Endothelial cell of umbilical vein (primary cell): ENCODE data around the gene GBE1.

Experiments
- EZH2 ChIP-seq: IDR thresholded peaks from 2 replicates; pipeline ENCODE4 v1.6.1; 2012; ENCODE audit warnings: borderline replicate concordance, low read depth, mild to moderate bottlenecking, moderate library complexity, low read length, inconsistent platforms; ENCODE audit not compliant: severe bottlenecking
- FOS ChIP-seq: IDR thresholded peaks from 2 replicates; pipeline ENCODE4 v1.6.1; 2011; ENCODE audit warnings: mild to moderate bottlenecking, low read length, moderate library complexity, borderline replicate concordance; ENCODE audit not compliant: insufficient read depth
- GATA2 ChIP-seq: IDR thresholded peaks from 2 replicates; pipeline ENCODE4 v1.7.0; 2011; ENCODE audit warnings: low read depth, mild to moderate bottlenecking, moderate library complexity, mixed read lengths, low read length; ENCODE audit not compliant: insufficient read length, insufficient read depth
- JUN ChIP-seq: IDR thresholded peaks from 2 replicates; pipeline ENCODE4 v1.6.1; 2011; ENCODE audit warnings: borderline replicate concordance, low read depth; ENCODE audit not compliant: insufficient read length, insufficient read depth
- MAX ChIP-seq: IDR thresholded peaks from 2 replicates; pipeline ENCODE4 v1.6.1; 2011; ENCODE audit not compliant: insufficient read depth, insufficient read length
- MYC ChIP-seq: IDR thresholded peaks from one replicate; pipeline ENCODE4 v1.6.1; 2011; ENCODE audit warnings: mild to moderate bottlenecking, low read depth, low read length
- POLR2A ChIP-seq: IDR thresholded peaks from 2 replicates; pipeline ENCODE4 v1.6.1; 2012; ENCODE audit warnings: low read depth, mild to moderate bottlenecking, control low read depth, low read length
- POLR2AphosphoS5 ChIP-seq: IDR thresholded peaks from 2 replicates; pipeline ENCODE4 v1.6.1; 2012; ENCODE audit warnings: low read depth, mild to moderate bottlenecking, control low read depth, low read length, moderate library complexity; ENCODE audit not compliant: insufficient read depth
- TF ChIP-seq, protein P1 (sequence below), 2 donors: IDR thresholded peaks; 1 replicate in 1 of 2; 2 replicates in 1 of 2; pipeline ENCODE4 v1.5.1; 2011; ENCODE audit warnings: low read length in 2 of 2, mild to moderate bottlenecking in 2 of 2, moderate library complexity in 2 of 2, control low read depth in 1 of 2, inconsistent platforms in 1 of 2, low read depth in 1 of 2; ENCODE audit not compliant: insufficient read depth in 1 of 2; ENCODE audit errors: extremely low read depth in 1 of 2

DNA sequence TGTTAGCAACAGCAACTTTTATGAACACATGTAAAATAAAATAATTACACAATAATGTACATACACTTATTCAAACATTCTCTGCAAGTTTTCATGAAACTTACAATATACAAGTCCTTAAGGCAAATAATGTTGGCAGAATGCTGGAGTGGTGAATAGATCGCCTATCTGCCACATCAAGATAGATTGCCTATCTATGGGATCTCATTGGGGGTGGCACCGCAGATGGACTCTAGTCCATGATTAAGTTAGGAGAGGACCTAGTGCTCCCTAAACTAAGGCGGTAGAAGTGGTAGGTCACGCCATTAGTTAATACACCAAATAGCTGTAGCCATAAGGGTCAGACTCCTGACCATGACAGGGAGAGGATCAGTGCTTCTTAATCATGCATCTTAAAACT is 315.7 kb downstream of the GBE1 start:
- TF ChIP-seq POLR2A (no peak), POLR2AphosphoS5 (no peak), JUN (no peak), GATA2 (no peak), EZH2 (no peak), MYC (no peak), MAX (no peak), FOS (no peak)
- TF ChIP-seq, protein P1, sequence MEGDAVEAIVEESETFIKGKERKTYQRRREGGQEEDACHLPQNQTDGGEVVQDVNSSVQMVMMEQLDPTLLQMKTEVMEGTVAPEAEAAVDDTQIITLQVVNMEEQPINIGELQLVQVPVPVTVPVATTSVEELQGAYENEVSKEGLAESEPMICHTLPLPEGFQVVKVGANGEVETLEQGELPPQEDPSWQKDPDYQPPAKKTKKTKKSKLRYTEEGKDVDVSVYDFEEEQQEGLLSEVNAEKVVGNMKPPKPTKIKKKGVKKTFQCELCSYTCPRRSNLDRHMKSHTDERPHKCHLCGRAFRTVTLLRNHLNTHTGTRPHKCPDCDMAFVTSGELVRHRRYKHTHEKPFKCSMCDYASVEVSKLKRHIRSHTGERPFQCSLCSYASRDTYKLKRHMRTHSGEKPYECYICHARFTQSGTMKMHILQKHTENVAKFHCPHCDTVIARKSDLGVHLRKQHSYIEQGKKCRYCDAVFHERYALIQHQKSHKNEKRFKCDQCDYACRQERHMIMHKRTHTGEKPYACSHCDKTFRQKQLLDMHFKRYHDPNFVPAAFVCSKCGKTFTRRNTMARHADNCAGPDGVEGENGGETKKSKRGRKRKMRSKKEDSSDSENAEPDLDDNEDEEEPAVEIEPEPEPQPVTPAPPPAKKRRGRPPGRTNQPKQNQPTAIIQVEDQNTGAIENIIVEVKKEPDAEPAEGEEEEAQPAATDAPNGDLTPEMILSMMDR (IDR thresholded peaks at IDR 0.05; ENCODE audit: extremely low read depth in 1 of 2, insufficient read depth in 1 of 2, low read depth in 1 of 2, low read length in 2 of 2) = no peak
